Measurements from ENCODE around the gene IP6K3.

DNA sequence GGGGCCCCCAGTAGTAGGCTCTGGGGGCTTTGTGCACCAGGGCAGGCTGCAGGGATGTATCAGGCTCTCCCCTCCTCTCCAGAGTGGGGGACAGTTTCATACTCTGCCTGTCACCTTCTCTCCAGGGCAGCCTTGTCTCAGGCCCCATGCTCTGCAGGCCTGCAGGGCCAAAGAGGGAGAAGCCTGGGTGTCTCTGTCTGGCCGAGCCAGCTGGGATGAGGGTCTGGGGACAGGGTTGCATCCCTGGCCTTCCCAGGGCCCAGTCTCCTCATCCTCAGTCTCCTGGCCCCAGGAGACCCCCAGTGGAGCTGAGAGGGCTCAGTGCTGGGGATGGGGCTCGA lies 14.8 kb upstream of the IP6K3 start:
- no peak for TF ChIP-seq YY1 (IDR thresholded peaks at IDR 0.05; ENCODE audit: insufficient read depth, insufficient read length)
- no peak for TF ChIP-seq ZNF274 (IDR thresholded peaks at IDR 0.05; ENCODE audit: low read depth, low read length)
- TF ChIP-seq SUZ12 (IDR thresholded peaks at IDR 0.05; ENCODE audit: extremely low read depth, insufficient read depth, insufficient read length) = no peak
